HG03442 (cell line): ENCODE measurements around the gene MSLN.

Experiments
- ATAC-seq: cut with Tn5 transposase; IDR thresholded peaks from one replicate; pipeline ENCODE4 v1.9.1; 2021; ENCODE audit warnings: mild to moderate bottlenecking, moderate library complexity; ENCODE audit not compliant: unreplicated experiment

The MSLN gene

GRCh38 chr16:722835-723633, 37.5 kb upstream of the MSLN start:
- ATAC-seq = no peak

GRCh38 chr16:723695-724094, 36.8 kb upstream of the MSLN start:
- no peak for ATAC-seq

GRCh38 chr16:724188-725040, 36.1 kb upstream of the MSLN start:
- no peak for ATAC-seq

DNA sequence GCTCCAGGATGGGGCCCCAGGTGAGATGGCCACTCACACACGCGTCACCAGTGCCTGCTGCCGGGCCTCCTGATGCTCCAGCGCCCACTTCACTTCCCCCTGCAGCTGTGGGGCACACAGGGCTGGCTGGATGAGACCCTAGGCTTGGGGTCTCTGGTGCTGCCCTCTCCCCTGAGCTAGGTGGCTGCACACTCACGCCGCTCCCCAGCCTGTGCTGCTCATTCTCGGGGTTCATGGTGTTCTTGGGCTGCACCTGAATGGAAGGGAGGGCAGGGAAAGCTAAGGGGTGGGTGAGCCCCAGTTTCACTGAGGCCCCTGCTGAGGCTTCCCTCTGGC, 35.5 kb upstream of the MSLN start:
- ATAC-seq = no peak

- no peak for ATAC-seq
Measured at GRCh38 chr16:725463-726187, 34.9 kb upstream of the MSLN start.

DNA sequence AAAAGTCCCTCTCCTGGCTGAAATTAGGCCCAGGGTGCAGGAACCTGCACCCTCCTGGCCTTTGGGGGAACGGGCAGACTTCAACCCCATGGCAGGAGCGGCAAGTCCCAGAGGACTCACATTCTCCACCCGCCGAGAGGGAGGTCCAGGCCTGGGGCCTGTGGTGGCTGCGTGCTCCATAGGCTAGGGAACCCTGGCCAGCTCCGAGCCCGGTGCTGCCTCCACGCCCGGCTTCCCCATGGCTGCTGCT, 34.4 kb upstream of the MSLN start:
- ATAC-seq = no peak

DNA sequence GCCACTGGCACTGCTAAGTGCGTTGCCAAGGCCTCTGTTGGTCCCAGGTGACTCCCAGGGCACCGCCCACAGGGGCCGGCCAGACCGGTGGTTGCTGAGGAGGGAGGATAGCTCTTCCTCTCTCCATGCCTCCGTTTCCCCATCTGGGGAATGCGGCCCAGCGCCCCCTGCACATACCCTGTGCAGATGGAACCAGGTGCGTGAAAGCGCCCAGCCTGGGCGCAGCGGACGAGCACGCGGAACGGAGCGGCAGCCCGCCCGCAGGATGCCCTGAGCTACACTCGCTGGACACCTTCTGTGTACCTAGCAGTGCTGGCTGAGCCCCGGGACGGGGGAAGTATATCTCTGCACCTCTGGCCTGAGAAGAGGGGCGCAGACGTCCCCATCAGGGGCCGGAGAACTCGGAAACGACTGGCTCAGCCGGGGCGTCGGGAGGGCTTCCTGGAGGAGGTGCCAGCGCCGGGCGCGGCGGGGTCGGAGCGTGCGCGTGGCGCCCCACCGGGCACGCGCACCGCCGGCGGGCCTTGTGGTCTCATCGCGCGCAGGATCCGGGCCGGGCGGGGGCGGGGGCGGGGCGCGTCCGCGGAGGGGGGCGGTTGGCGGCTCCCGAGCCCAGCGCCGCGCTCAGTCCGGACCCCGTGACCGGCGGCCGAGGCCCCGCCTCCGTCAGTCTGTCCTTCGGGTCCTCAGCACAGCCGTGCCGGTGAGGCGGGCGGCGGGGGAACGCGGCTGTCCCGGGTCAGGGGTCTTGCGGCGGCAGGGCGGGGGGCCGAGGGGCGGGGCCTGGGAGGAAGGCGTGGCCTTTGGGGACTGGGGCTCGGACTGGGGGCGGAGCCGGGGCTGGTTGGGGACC, 33.9 kb upstream of the MSLN start, which contains the start of the genes CCDC78 and HAGHL:
Gene CCDC78, minus strand, starts transcription at position 6 of the 853 bp plus-strand sequence. CDS start 76 bp downstream, outside the sequence.
Gene HAGHL, plus strand, starts transcription at position 669 of the 853 bp plus-strand sequence. CDS start 404 bp downstream, outside the sequence.
- no peak for ATAC-seq

- no peak for ATAC-seq
Measured at GRCh38 chr16:727291-727977, 33.1 kb upstream of the MSLN start.

DNA sequence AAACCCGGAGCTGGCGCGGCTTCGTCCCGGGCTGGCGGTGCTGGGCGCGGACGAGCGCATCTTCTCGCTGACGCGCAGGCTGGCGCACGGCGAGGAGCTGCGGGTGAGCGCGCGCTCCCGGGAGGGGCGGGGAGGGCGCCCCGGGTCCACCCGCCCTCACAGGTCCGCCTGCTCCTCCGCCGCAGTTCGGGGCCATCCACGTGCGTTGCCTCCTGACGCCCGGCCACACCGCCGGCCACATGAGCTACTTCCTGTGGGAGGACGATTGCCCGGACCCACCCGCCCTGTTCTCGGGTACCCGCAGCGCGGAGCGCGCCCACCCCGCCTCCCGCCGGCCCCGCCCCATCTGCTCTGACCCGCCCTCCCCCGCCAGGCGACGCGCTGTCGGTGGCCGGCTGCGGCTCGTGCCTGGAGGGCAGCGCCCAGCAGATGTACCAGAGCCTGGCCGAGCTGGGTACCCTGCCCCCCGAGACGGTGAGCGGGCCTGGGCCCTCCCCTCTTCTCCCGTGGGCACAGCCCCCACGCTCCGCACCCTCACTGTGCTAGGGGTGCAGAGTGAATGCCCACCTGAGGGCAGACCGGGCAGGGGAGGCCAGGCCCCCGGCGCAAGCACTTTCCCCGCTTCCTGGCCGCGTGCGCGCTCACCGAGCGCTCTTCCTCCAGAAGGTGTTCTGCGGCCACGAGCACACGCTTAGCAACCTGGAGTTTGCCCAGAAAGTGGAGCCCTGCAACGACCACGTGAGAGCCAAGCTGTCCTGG, 32.2 kb upstream of the MSLN start:
- no peak for ATAC-seq

GRCh38 chr16:728890-729744, 31.4 kb upstream of the MSLN start:
- no peak for ATAC-seq

DNA sequence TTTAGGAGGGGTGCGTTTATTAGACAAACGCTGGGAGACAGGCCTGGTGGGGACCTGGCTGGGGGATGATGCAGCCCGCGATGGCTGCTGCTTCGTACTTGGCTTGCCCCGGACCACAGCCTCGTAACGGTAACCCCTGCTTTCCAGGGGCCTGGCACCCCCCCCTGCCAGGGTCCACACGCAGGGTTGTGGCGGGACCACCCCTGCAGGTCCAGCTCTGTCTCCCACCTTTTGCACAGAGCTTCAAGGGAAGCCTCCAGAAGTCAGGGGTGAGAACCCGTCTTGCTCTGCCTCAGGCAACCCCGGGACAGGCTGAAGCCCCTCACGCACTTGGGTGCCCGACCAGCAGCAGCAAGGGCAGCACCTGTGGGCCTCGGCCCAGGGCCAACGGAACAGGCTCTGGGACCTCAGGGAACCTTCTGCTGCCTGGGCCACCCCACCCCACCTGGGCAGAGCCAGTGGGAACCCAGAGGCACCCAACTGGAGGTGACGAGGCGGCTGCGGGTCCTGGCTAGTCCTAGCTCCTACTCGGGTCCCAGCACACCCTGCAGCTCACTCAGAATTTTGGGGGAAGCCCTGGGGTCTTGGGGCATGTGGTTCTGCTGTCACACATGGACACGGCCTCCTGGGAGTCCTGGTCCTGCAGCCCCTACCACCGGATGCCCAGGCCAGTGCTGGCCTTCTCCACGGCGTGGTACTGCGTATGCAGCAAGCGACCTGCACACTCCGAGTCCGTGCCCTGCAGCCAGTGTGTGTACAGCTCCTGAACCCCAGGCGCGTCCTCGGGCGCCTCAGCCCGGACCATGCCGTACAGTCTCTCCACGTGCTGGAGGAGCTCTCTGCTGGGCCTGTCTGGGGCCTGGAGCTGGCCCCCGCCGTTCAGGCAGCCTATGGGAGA, 30.5 kb upstream of the MSLN start:
- no peak for ATAC-seq

GRCh38 chr16:730666-731509, 29.6 kb upstream of the MSLN start:
- ATAC-seq = no peak

DNA sequence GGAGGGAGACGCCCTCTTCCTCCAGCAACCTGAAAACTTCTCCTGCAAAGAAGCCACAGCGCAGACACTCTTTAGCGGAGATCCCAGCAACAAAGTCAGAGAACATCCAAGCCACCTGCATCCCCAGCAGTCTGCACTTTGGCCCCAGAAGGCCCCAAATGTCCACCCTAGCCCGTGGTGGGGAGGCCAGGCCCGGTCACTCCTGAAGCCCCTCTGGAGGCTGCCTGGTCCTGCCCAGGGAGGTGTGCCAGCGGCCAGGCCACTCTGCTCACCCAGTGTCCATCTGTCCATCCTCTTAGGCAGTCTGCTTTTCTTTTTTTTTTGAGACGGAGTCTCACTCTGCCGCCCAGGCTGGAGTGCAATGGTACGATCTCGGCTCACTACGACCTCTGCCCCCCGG, 28.2 kb upstream of the MSLN start:
- no peak for ATAC-seq

DNA sequence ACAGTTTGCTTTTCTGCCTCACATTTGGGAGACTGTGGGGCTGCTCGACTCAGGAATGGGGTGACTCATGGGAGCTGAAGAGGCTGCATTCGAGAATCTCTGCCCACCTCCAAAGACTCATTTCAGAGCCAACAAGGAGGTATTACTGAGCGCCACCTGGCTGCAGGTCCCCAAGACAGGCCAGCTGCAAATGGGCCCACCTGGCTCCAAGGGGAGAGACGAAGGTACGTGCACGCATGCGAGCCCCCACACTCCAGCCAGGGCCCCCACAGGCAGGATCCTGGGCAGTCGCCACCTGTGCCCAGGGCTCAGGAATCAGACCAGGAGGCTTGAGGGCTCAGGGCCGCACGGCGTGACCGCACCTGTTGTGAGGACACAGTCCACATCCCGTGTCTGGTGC, 27.6 kb upstream of the MSLN start:
- no peak for ATAC-seq

GRCh38 chr16:733382-734207, 26.9 kb upstream of the MSLN start:
- ATAC-seq = no peak
